Glutamatergic neuron (in vitro differentiated cells): ENCODE data around the gene PPP6R2. TPM values are rescaled to one million over a fixed set of nuclear protein-coding genes. Genes with fewer than 3 reads are reported as not detected.
A peak's percentile ranks its signal among the peaks of the same experiment; 100 is the strongest.

Source experiments
- DNase-seq: peaks from one replicate; pipeline ENCODE4 v3.0.0; 2022
- H3K27ac Mint-ChIP-seq: one replicate; pipeline ENCODE4 v1.8.0; 2020; ENCODE audit warnings: mild to moderate bottlenecking, mixed read lengths, inconsistent platforms; ENCODE audit not compliant: unreplicated experiment
- H3K27me3 Mint-ChIP-seq: one replicate; pipeline ENCODE4 v1.8.0; 2020; ENCODE audit warnings: mild to moderate bottlenecking, moderate library complexity, mixed read lengths, inconsistent platforms; ENCODE audit not compliant: unreplicated experiment
- H3K36me3 Mint-ChIP-seq: one replicate; pipeline ENCODE4 v1.8.0; 2020; ENCODE audit warnings: mild to moderate bottlenecking, mixed read lengths, inconsistent platforms; ENCODE audit not compliant: unreplicated experiment
- H3K4me1 Mint-ChIP-seq: one replicate; pipeline ENCODE4 v1.8.0; 2020; ENCODE audit warnings: mild to moderate bottlenecking, low read depth, mixed read lengths, inconsistent platforms; ENCODE audit not compliant: unreplicated experiment
- H3K4me3 Mint-ChIP-seq: one replicate; pipeline ENCODE4 v1.8.0; 2020; ENCODE audit warnings: mild to moderate bottlenecking, mixed read lengths, inconsistent platforms; ENCODE audit not compliant: unreplicated experiment
- H3K9me3 Mint-ChIP-seq: one replicate; pipeline ENCODE4 v1.8.0; 2020; ENCODE audit warnings: mild to moderate bottlenecking, moderate library complexity, mixed read lengths, inconsistent platforms; ENCODE audit not compliant: unreplicated experiment
- total RNA-seq: library from RNA; stranded (reverse); fragmentation: NEBNext Ultra II Directional; extraction: Animal tissue kit (Norgen Biotek cat#: 25700); gene quantifications from one replicate; pipeline ENCODE4 v1.2.1, GENCODE V29; 2021; ENCODE audit not compliant: unreplicated experiment
- TF ChIP-seq, protein P1 (sequence below): fragments of 200-600 bp; sonication (generic); IDR thresholded peaks from one replicate; pipeline ENCODE4 v1.5.0; 2021; ENCODE audit not compliant: partially characterized antibody, unreplicated experiment

The PPP6R2 gene
- total RNA-seq, 1 donor from 2014 or later: 122 TPM

GRCh38 chr22:50477923-50478322, 134.8 kb downstream of the PPP6R2 start:
- no peak overlapping the region for H3K4me3 Mint-ChIP-seq
- peaks cover 23% of the 10 kb centered on the region for H3K4me1 Mint-ChIP-seq
- peak overlapping the region; percentile 17 for H3K27ac Mint-ChIP-seq
- H3K27me3 Mint-ChIP-seq: peaks cover 18% of the 10 kb centered on the region
- TF ChIP-seq, protein P1, sequence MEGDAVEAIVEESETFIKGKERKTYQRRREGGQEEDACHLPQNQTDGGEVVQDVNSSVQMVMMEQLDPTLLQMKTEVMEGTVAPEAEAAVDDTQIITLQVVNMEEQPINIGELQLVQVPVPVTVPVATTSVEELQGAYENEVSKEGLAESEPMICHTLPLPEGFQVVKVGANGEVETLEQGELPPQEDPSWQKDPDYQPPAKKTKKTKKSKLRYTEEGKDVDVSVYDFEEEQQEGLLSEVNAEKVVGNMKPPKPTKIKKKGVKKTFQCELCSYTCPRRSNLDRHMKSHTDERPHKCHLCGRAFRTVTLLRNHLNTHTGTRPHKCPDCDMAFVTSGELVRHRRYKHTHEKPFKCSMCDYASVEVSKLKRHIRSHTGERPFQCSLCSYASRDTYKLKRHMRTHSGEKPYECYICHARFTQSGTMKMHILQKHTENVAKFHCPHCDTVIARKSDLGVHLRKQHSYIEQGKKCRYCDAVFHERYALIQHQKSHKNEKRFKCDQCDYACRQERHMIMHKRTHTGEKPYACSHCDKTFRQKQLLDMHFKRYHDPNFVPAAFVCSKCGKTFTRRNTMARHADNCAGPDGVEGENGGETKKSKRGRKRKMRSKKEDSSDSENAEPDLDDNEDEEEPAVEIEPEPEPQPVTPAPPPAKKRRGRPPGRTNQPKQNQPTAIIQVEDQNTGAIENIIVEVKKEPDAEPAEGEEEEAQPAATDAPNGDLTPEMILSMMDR: no peak
- peak; percentile 25 for DNase-seq
- peaks cover 25% of the 10 kb centered on the region for H3K9me3 Mint-ChIP-seq
- no peaks in the 10 kb centered on the region for H3K36me3 Mint-ChIP-seq

DNA sequence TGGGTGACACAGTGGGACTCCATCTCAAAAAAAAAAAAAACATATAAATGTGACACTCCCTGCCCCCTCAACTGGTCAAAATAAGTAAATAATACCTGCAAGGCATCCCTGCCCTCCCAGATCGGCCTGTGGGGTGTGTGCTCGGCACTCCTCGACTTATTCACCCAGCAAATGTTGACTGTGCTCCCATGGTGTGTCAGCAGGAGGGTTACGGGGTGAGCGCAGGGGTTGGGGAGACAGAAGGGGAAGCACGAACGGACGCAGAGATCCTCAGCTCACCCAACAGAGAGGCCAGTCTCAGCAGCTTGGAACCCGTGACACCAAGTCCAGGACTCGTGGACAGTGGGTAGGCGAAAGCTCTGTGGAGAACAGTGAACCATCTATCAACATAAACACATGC, 136.6 kb downstream of the PPP6R2 start:
- no peaks in the 10 kb centered on the region for H3K36me3 Mint-ChIP-seq
- peaks cover 20% of the 10 kb centered on the region for H3K27me3 Mint-ChIP-seq
- H3K4me1 Mint-ChIP-seq: peaks cover 15% of the 10 kb centered on the region
- H3K27ac Mint-ChIP-seq: peak overlapping the region; percentile 48
- TF ChIP-seq, protein P1: no peak
- H3K4me3 Mint-ChIP-seq: peak overlapping the region; percentile 61
- peaks cover 18% of the 10 kb centered on the region for H3K9me3 Mint-ChIP-seq
- DNase-seq: no peak

DNA sequence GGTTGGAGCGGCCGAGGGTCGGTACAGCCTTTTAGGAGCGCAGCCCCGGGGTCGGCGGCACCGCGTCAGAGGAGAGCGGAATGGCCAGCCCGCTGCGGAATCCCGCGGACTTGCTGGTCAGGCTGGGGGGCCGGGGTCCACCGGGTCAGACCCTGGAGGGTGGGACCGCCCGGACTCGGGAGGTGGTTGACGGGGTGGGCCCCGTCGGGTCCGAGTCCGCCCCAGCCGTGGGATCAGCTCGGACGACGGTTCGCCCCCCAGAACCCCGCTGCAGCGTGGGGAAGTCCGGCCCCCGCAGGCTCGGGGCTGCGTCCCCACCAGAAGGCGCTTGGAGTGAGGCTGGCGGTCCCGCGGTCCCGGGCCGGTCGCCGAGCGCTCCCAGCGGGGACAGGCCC, 137.9 kb downstream of the PPP6R2 start:
- DNase-seq: no peak
- Mint-ChIP-seq H3K9me3 (peaks cover 16% of the 10 kb centered on the region), H3K4me1 (peaks cover 11% of the 10 kb centered on the region), H3K27me3 (peaks cover 21% of the 10 kb centered on the region), H3K4me3 (peak overlapping the region; percentile 55), H3K27ac (no peak overlapping the region), H3K36me3 (no peaks in the 10 kb centered on the region)
- TF ChIP-seq, protein P1: no peak

DNA sequence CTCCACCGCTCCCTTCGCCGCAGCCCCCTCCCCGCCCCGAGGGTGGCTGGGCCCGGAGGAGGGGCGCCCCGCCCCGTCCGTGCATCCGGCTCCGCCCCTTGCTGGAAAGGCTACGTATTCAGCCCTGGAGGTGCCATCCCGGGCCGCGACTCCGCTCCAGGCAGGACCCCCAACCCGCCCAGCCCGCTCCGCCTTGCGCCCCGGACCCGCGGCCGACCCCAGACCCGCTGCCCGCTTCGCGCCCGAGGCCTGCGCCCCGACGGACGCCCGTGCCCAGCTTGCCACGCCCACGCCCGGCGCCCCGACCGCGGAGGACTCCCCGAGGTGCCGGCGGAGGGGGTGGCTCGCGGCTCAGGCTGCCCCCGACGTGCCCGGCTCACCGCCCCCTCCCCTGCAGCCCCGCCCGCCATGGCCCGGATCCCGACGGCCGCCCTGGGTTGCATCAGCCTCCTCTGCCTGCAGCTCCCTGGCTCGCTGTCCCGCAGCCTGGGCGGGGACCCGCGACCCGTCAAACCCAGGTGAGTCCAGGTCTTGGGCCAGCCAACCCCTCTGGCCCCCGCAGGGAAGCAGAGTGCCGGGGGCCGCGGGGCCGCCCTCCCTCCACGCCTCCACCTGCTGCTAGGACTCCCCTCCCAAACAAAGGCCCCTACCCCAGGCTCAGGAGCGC, 138.4 kb downstream of the PPP6R2 start, which contains the start of gene ADM2:
Gene ADM2, plus strand, starts transcription at position 104 of the 667 bp plus-strand sequence. Its CDS starts 305 bp downstream, at position 409.
- peak within 1 kb of the TSS; percentile 78 for H3K4me3 Mint-ChIP-seq
- peaks cover 10% of the 10 kb centered on the region for H3K4me1 Mint-ChIP-seq
- peak; percentile 78 for DNase-seq
- H3K36me3 Mint-ChIP-seq: no peaks in the 10 kb centered on the region
- TF ChIP-seq, protein P1: no peak
- H3K9me3 Mint-ChIP-seq: peaks cover 14% of the 10 kb centered on the region
- H3K27me3 Mint-ChIP-seq: peaks cover 21% of the 10 kb centered on the region
- peak within 1 kb of the TSS; percentile 38 for H3K27ac Mint-ChIP-seq
